ENCODE results near the gene MTHFD2L. TPM values are rescaled to one million over a fixed set of nuclear protein-coding genes. Genes with fewer than 3 reads are reported as not detected.
A peak's percentile ranks its signal among the peaks of the same experiment; 100 is the strongest.

MTHFD2L gene
- total RNA-seq, 1 experiment from 2014 or later: 8.9 TPM

GRCh38 chr4:74159143-74159709 lies 1.3 kb downstream of the MTHFD2L start:
- Histone ChIP-seq H3K79me2 (ENCODE audit: low read depth) (peaks cover 40% of the 10 kb centered on the region), H3K4me1 (replicated peaks; ENCODE audit: insufficient read depth) (peaks cover 20% of the 10 kb centered on the region), H4K20me1 (ENCODE audit: insufficient read depth) (no peaks in the 10 kb centered on the region; the same call in 1 of the 2 replicates), H3K9me3 (ENCODE audit: insufficient read depth, low read depth) (no peaks in the 10 kb centered on the region), H3K9me2 (ENCODE audit: insufficient read depth) (no peaks in the 10 kb centered on the region), H3K27me3 (ENCODE audit: insufficient read depth, low read depth) (no peaks in the 10 kb centered on the region), H3K27ac (peak overlapping the region; percentile 83), H3K4me2 (peak overlapping the region; percentile 89), H3K36me3 (ENCODE audit: low read depth) (peaks cover 17% of the 10 kb centered on the region; the same call in 1 of the 2 replicates), H3K4me3 (peak overlapping the region; percentile 69), H3F3A (ENCODE audit: insufficient read depth, low read depth) (peaks cover 10% of the 10 kb centered on the region), H2AFZ (no peak overlapping the region)
- POLR2A ChIA-PET (ENCODE audit: unreplicated experiment): no interaction called here
- CTCF ChIA-PET: no interaction called here
- peak in 1 of 2 experiments; percentile 45 for DNase-seq
- TF ChIP-seq CTCF (conservative IDR thresholded peaks at IDR 0.05): no peak
- TF ChIP-seq EZH2 (IDR thresholded peaks at IDR 0.05; ENCODE audit: low read depth): no peak
- no TSS peak for BruUV-seq (replicated peaks)
- intact Hi-C loops (cut with micrococcal nuclease; ENCODE audit: unreplicated experiment): no loop called here

- no peaks in the 10 kb centered on the region; the same call in 1 of the 2 replicates for H4K20me1 ChIP-seq (ENCODE audit: insufficient read depth)
- H3F3A ChIP-seq (ENCODE audit: insufficient read depth, low read depth): peaks cover 7% of the 10 kb centered on the region
- no peak overlapping the region for H3K27ac ChIP-seq
- peaks cover 17% of the 10 kb centered on the region; the same call in 1 of the 2 replicates for H3K36me3 ChIP-seq (ENCODE audit: low read depth)
- H3K4me1 ChIP-seq (replicated peaks; ENCODE audit: insufficient read depth): peaks cover 13% of the 10 kb centered on the region
- H3K9me2 ChIP-seq (ENCODE audit: insufficient read depth): no peaks in the 10 kb centered on the region
- intact Hi-C loops (cut with micrococcal nuclease; ENCODE audit: unreplicated experiment): no loop called here
- no TSS peak for BruUV-seq (replicated peaks)
- no peak overlapping the region for H2AFZ ChIP-seq
- CTCF ChIA-PET: no interaction called here
- H3K4me2 ChIP-seq: no peak overlapping the region
- no peak for DNase-seq
- TF ChIP-seq EZH2 (IDR thresholded peaks at IDR 0.05; ENCODE audit: low read depth): no peak
- no peak for TF ChIP-seq CTCF (conservative IDR thresholded peaks at IDR 0.05)
- no peaks in the 10 kb centered on the region for H3K27me3 ChIP-seq (ENCODE audit: insufficient read depth, low read depth)
- peaks cover 40% of the 10 kb centered on the region for H3K79me2 ChIP-seq (ENCODE audit: low read depth)
- H3K4me3 ChIP-seq: no peak overlapping the region
- no peaks in the 10 kb centered on the region for H3K9me3 ChIP-seq (ENCODE audit: insufficient read depth, low read depth)
- POLR2A ChIA-PET (ENCODE audit: unreplicated experiment): no interaction called here
Measured at GRCh38 chr4:74161666-74162450, 3.9 kb downstream of the MTHFD2L start.

GRCh38 chr4:74166135-74166534 lies 8.2 kb downstream of the MTHFD2L start:
- POLR2A ChIA-PET (ENCODE audit: unreplicated experiment): interaction anchor here (0.6 to 0.9 kb wide), 2 partner anchors 57 to 192 kb away, joined by 5 to 9 read pairs; no protein-coding TSS in a partner anchor
- Histone ChIP-seq H3K9me2 (ENCODE audit: insufficient read depth) (no peaks in the 10 kb centered on the region), H3K36me3 (ENCODE audit: low read depth) (0 out of 2 replicates have a peak, but pooled peaks cover 6% of the 10 kb centered on the region), H4K20me1 (ENCODE audit: insufficient read depth) (no peaks in the 10 kb centered on the region), H3K27me3 (ENCODE audit: insufficient read depth, low read depth) (no peaks in the 10 kb centered on the region), H2AFZ (no peak overlapping the region), H3K79me2 (ENCODE audit: low read depth) (peaks cover 10% of the 10 kb centered on the region), H3F3A (ENCODE audit: insufficient read depth, low read depth) (no peaks in the 10 kb centered on the region; the same call in 1 of the 2 replicates), H3K4me1 (replicated peaks; ENCODE audit: insufficient read depth) (no peaks in the 10 kb centered on the region), H3K9me3 (ENCODE audit: insufficient read depth, low read depth) (no peaks in the 10 kb centered on the region), H3K4me2 (no peak overlapping the region), H3K4me3 (no peak overlapping the region), H3K27ac (no peak overlapping the region)
- DNase-seq: no peak
- BruUV-seq (replicated peaks): no TSS peak
- no peak for TF ChIP-seq EZH2 (IDR thresholded peaks at IDR 0.05; ENCODE audit: low read depth)
- no peak for TF ChIP-seq CTCF (conservative IDR thresholded peaks at IDR 0.05)
- intact Hi-C loops (cut with micrococcal nuclease; ENCODE audit: unreplicated experiment): no loop called here
- CTCF ChIA-PET: no interaction called here
